NCI-H1092 (cell line): ENCODE data around the gene MACO1.

Source experiments
- DNase-seq: peaks from one replicate; lab custom pipeline; 2025; lab: John Stamatoyannopoulos, UW

MACO1 gene

GRCh38 chr1:25543425-25544242 is 112.9 kb downstream of the MACO1 start, which contains the start of gene LDLRAP1:
Gene LDLRAP1 (plus strand): TSS chr1:25543606. CDS start chr1:25543699, 93 bp downstream.
- DNase-seq: no peak

- DNase-seq: no peak
These were observed 113.6 kb downstream of the MACO1 start for GRCh38 chr1:25544243-25544764.

GRCh38 chr1:25544819-25545218 is 114.1 kb downstream of the MACO1 start:
- no peak for DNase-seq

- DNase-seq: no peak
These were observed 115.1 kb downstream of the MACO1 start for GRCh38 chr1:25545767-25546166.

GRCh38 chr1:25546193-25546592 is 115.5 kb downstream of the MACO1 start:
- DNase-seq: no peak

- DNase-seq: no peak
These were observed 117.9 kb downstream of the MACO1 start for GRCh38 chr1:25548601-25549000.

GRCh38 chr1:25549273-25550154 is 118.8 kb downstream of the MACO1 start:
- DNase-seq: no peak
